Adrenal gland (tissue), 5 donors: Measurements from ENCODE around the gene PLXDC2.

ENCODE experiments used
- POLR2A ChIP-seq, 2 donors: fragments of 450-650 bp; IDR thresholded peaks; one replicate each; pipeline ENCODE4 v1.6.1; 2017; ENCODE audit warnings: antibody characterized with exemption in 2 of 2, mild to moderate bottlenecking in 2 of 2, moderate library complexity in 1 of 2
- TF ChIP-seq, protein P1 (sequence below), 6 experiments: fragments of 450-650 bp in 4 of 6; fragments of 200-600 bp in 2 of 6; sonication (generic) in 1 of 6; IDR thresholded peaks; 1 replicate in 5 of 6; 2 replicates in 1 of 6; pipeline versions ENCODE4 v1.5.1 to v1.8.0; 2016 to 2021; ENCODE audit warnings: antibody characterized with exemption in 6 of 6, mild to moderate bottlenecking in 2 of 6, moderate library complexity in 1 of 6
- donor health status: DM: no; HTN: no; CAD: no.

GRCh38 chr10:19925064-19925463 is 108.8 kb downstream of the PLXDC2 start:
- TF ChIP-seq, protein P1, sequence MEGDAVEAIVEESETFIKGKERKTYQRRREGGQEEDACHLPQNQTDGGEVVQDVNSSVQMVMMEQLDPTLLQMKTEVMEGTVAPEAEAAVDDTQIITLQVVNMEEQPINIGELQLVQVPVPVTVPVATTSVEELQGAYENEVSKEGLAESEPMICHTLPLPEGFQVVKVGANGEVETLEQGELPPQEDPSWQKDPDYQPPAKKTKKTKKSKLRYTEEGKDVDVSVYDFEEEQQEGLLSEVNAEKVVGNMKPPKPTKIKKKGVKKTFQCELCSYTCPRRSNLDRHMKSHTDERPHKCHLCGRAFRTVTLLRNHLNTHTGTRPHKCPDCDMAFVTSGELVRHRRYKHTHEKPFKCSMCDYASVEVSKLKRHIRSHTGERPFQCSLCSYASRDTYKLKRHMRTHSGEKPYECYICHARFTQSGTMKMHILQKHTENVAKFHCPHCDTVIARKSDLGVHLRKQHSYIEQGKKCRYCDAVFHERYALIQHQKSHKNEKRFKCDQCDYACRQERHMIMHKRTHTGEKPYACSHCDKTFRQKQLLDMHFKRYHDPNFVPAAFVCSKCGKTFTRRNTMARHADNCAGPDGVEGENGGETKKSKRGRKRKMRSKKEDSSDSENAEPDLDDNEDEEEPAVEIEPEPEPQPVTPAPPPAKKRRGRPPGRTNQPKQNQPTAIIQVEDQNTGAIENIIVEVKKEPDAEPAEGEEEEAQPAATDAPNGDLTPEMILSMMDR (IDR thresholded peaks at IDR 0.05) = no peak
- TF ChIP-seq POLR2A (IDR thresholded peaks at IDR 0.05) = no peak
